SHP77 (cell line): ENCODE data around the gene EGFL8.
"Not testable (repeated sequence)": the region's sequence is repeated elsewhere in the genome, so short reads cannot be mapped to it uniquely, and the experiment has no call there.

ENCODE experiments used
- DNase-seq, 2 experiments: peaks; one replicate each; lab custom pipeline; 2025; lab: John Stamatoyannopoulos, UW

The EGFL8 gene

GRCh38 chr6:32164295-32164694 lies at the start of gene EGFL8:
TSS of gene EGFL8 (plus strand) at chr6:32164595. CDS start at chr6:32166166, 1,571 bp downstream.
- DNase-seq = no peak

GRCh38 chr6:32114796-32115195 lies 49.6 kb upstream of the EGFL8 start:
- no peak for DNase-seq

GRCh38 chr6:32115623-32116022 lies 48.8 kb upstream of the EGFL8 start:
- no peak for DNase-seq

- DNase-seq = no peak
These were observed 47.7 kb upstream of the EGFL8 start for GRCh38 chr6:32116674-32117073.

- DNase-seq = no peak
These were observed 46.9 kb upstream of the EGFL8 start for GRCh38 chr6:32117461-32117860.

DNA sequence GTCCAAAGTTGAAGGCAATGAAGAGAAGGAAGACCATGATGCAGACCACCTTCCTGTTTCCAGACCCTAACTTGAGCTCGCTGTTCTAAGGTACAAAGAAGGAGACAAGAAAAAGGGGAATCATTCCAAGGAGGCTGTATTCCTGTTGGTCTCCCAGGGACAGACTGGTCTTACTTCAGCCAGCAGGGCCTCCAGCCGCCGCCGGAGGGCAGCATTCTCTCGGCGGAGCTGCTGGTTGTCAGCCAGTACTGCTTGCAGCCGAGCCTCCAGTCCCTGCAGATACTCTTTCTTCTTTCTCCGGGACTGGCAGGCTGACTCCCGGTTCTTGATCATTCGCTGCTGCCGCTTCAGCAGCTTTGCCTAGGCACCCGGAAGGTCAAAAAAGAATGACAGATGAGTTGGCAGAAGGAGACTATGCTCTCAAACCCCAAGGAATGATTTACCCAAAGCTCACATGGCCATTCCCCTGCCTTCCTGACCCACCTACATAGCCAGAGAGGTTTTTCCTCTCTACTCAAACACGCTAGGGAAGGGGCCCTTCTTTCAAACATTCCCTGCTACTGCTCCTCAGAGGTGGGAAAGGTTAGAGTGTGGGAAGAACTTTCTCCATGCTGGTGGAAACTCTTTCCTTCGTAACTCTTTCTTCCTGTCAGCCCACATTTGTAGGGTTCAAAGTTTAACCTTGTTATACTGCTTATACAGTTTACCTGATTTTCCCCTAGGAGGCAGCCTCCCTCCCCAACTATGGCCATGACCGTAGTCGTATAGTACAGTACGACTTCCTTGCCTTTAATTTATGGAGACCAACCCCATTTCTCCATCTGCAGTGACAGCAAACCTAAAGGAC lies 45.4 kb upstream of the EGFL8 start:
- peak; percentile 59 to 65 for DNase-seq

DNA sequence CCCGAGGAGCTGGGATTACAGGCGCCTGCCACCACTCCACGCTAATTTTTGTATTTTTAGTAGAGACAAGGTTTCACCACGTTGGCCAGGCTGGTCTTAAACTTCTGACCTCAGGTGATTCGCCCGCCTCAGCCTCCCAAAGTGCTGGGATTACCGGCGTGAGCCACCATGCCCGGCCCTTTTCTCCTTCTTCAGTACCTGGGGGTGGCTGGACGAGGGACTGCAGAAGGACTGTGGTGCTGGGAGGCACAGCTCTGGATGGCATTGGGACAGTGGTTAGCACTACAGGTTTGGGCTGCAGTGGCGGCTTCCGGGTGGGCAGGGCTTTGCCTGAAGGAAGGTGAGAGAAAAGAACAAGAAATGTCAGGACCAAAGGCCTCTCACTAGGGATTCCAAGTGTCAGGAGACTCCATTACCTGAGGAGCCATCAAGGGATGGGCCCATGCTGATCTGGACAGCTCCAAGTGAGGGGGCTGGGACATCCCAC lies 43.8 kb upstream of the EGFL8 start:
- no peak for DNase-seq

DNA sequence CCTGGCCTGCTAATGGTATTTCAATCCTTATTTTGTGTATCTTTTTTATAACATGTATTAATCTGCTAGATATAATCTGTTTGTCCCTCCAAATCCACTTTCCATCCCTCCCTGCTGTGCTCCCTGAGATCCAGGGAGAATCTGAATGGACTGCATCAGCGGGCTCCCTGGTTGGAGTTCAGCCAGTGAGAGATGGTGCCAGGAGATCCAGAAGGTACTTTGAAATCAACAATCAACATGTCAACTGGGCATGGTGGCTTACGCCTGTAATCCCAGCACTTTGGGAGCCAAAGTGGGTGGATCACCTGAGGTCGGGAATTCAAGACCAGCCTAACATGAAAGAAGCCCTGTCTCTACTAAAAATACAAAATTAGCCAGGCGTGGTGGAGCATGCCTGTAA lies 40.7 kb upstream of the EGFL8 start:
- no peak for DNase-seq

GRCh38 chr6:32126880-32127279 lies 37.5 kb upstream of the EGFL8 start:
- no peak for DNase-seq

DNA sequence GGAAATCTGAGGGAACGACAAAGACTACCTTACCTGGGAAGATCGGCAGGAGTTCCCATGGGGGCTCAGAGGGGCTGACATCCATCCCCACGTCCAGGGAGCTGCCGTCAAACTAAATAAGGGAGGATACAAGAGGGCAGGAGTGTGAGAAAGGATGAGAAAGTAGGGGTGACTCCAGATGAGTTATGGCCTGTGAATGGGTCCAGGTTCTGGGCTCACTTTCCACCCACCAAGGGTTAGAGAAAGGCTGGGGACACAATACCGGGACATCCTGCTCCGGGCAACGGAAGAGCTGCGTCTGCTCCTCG lies 37.0 kb upstream of the EGFL8 start:
- DNase-seq = no peak

DNA sequence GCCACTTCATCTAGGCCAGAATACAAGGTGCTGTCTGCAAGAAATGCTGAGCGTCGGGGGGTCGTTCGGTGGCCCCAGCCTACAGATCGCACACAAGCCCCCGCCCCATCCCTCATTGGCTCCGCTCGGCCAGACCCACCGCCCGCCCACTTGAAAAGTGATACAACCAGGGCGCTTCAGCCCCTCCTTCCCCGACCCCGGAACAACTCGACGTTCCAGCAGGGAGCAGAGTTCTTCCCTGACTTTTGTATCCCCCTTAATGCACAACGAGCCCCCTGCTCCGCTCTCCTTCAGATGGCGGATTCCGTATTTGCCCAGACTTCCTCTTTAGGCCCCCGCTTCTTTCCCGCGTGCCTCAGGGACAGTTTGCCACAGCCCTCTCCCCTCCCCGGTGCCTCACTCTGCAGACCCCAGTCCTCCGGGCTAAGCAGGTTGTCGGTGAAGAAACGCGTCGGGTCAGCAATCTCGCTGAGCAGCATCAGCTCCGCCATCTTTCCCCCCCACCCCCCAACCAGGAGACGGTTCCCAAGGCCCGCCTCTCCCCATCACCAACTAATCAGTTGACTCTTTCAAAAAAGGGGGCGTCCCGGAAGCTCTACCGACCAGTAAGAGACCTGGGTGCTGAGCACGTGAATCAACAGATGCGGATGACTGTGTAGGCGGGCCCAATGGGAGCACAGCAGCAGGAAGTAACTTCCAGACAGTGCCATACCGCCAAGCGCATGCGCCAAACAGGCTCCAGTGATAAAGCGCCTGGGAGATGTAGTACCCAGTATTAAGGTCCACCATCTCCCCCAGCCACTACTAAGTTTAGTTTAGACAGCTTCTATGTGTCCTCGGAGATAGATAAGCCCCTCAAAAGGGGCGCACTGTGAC lies 36.4 kb upstream of the EGFL8 start, which contains the start of gene ATF6B:
ATF6B (minus strand) TSS at position 530 of the 876 bp plus-strand sequence; CDS start at position 491, 39 bp downstream.
- DNase-seq = peak; percentile 98 to 99

GRCh38 chr6:32128751-32129296 lies 35.6 kb upstream of the EGFL8 start:
- no peak for DNase-seq

DNA sequence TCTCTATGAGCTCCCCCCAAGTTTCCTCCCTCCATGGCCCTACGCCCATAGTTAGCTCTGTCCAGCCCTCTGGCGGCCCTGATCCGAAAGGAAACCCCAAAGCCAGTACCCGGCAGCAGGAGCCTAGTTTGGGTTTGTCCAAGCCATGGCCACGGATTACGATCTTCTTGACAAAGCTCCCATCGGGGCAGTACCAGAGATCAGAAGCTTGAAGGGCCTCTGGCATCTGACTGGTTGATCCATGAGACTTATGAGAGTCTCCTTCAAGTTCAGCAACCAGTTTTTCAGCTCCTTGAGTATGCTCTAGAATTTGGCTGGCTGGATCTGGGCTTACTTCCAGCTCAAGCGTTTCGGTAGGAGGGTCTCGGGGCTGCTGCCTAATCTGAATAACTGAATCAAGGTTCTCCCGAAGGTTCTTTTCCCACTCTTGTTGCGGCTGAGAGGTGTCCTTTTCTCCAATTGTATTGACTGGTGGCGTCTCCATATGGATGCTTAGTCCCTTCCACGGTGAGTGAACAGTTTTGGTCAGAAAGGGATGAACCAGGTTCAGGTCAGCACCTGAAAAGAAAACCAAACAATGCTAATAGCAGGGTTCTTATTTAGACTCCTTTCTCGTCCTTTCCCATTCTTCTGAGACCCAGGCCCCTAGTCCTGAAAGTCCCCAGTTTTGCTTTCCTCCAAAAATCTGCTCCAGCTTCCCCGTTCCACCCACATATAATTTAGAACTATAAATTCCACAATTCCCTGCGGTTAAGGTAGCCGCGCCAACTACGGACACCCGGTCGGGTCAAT lies 34.9 kb upstream of the EGFL8 start:
- no peak for DNase-seq

DNA sequence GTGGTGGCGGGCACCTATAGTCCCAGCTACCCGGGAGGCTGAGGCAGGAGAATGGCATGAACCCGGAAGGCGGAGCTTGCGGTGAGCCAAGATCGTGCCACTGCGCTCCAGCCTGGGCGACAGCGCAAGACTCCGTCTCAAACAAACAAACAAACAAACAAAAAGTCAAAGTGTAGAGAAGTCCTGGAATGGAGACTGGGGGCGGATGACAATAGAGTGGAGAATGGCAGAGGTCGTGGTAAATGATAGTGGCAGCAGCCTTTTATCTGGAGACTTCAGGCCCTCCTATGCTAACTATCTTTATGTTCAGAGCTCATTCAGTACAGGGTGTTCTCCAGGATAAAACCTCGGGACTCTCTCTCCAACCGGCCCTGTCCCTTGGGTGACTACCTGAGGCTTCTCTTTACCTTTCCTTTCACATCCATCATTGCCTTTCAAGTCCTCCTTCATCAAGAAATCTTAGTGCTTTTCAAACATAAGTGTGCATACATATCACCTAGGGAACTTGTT lies 32.9 kb upstream of the EGFL8 start:
- DNase-seq = no peak

DNA sequence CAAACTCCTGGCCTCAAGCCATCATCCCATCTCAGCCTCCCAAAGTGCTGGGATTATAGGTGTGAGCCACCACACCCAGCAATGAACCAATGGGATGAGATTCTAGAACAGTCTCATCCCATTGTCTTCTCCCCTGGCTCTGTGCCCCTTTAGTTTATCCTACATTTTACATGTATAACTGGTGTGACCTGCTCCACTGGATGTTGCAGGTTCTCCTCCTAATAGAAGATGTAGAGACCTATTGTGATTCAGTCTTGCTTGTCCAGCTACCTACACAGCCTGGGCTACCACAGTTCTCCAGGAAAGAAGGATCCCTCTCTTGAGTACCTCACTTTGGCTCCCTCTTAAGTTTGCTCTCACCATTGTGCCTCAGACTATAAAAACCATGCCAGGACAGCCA lies 32.3 kb upstream of the EGFL8 start:
- no peak for DNase-seq

DNA sequence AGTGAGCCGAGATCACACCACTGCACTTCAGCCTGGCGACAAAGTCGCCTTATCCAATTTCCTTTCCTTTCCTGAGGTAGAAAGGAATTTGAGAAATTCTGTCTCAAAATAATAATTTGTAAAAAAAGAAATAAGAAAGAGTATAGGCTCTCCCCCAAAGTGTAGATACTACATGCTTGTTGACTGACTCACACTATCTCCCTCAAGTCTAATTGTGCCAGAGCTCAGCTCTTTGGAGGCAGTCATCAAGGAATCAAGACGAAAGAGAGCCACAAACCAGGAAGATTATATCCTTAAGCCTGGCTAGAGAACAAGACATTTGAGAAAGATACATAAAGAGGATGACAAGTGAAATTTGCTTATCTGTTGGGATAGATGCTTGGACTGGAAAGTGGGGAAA lies 30.6 kb upstream of the EGFL8 start:
- DNase-seq = no peak

- DNase-seq = no peak
These were observed 26.9 kb upstream of the EGFL8 start for GRCh38 chr6:32137454-32137853.

- DNase-seq = no peak
These were observed 24.8 kb upstream of the EGFL8 start for GRCh38 chr6:32139590-32139989.

GRCh38 chr6:32140420-32141046 lies 23.9 kb upstream of the EGFL8 start:
- DNase-seq = no peak

DNA sequence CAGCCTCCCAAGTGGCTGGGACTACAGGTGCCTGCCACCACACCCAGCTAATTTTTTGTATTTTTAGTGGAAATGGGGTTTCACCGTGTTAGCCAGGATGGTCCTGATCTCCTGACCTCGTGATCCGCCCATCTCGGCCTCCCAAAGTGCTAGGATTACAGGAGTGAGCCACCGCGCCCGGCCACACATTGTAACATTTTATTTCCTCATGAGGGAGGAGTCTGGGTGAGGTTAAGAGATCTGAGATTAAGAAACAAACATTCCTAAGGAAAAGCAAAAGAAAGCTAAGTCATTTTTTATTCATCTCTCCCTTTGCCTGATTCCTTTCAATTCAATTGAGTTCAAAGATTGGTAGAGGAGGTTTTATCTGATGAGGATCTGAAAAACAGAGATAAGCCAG lies 20.2 kb upstream of the EGFL8 start:
- not testable (repeated sequence) for DNase-seq

GRCh38 chr6:32146287-32146686 lies 18.1 kb upstream of the EGFL8 start:
- DNase-seq = no peak
